Measurements from ENCODE around the gene GOLGA6L9. TPM values are rescaled to one million over a fixed set of nuclear protein-coding genes. Genes with fewer than 3 reads are reported as not detected.
"Not testable (repeated sequence)": the region's sequence is repeated elsewhere in the genome, so short reads cannot be mapped to it uniquely, and the experiment has no call there.

The GOLGA6L9 gene
- polyA plus RNA-seq, 3 donors: 0.28 TPM; not detected in 2

DNA sequence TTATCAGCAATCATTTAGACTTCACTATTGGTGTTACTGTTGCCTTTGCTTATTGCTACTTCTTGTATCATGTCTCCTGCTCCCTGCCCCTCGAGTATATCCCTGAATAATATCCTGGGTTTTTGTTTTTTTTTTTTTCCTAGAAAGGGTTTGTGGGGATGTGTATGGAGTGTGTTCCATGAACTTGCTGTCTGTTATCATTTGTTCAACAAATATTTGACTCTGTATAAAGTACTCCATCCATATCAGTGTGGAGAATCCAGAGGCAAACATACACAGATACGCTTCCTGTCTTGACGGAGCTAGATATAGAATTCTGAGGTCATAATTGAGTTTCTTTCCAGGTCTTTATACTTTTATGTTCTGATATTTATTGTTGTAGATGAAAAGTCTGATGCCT, 31.8 kb upstream of the GOLGA6L9 start:
- intact Hi-C loops (cut with micrococcal nuclease): no loop called here
- DNase-seq: no peak
- TF ChIP-seq CTCF (IDR thresholded peaks at IDR 0.05): no peak
- Histone ChIP-seq H3K27me3 (ENCODE audit: control insufficient read depth in 2 of 2, insufficient read depth in 2 of 2, low read length in 2 of 2) (no peaks in the 10 kb centered on the region), H3K9ac (ENCODE audit: insufficient read depth, low read length, poor library complexity, severe bottlenecking) (no peak overlapping the region), H3K79me2 (ENCODE audit: insufficient read depth, low read length) (no peaks in the 10 kb centered on the region), H3K9me3 (replicated peaks in 1 of 2; ENCODE audit: control insufficient read depth in 1 of 2, insufficient read depth in 1 of 2, low read length in 2 of 2) (no peaks in the 10 kb centered on the region), H3K4me1 (ENCODE audit: control insufficient read depth in 1 of 2, insufficient read depth in 2 of 2, low read length in 2 of 2) (no peaks in the 10 kb centered on the region), H3K36me3 (replicated peaks in 1 of 2; ENCODE audit: control insufficient read depth in 1 of 2, insufficient read depth in 2 of 2, low read length in 2 of 2) (no peaks in the 10 kb centered on the region), H2AFZ (ENCODE audit: insufficient read depth, low read depth, low read length, poor library complexity, severe bottlenecking) (no peak overlapping the region), H3K4me2 (replicated peaks; ENCODE audit: extremely low read depth, low read length, poor library complexity, severe bottlenecking) (no peak overlapping the region), H3K4me3 (replicated peaks in 1 of 3; ENCODE audit: low read depth in 2 of 3, low read length in 3 of 3) (no peak overlapping the region), H3K27ac (ENCODE audit: low read depth in 1 of 2, low read length in 2 of 2) (no peak overlapping the region), H4K20me1 (ENCODE audit: insufficient read depth, low read length) (no peaks in the 10 kb centered on the region)
- H3K36me3 Mint-ChIP-seq: no peaks in the 10 kb centered on the region
- H3K27me3 Mint-ChIP-seq (ENCODE audit: low read depth in 3 of 3): peaks cover 0 to 3% (median 2%) of the 10 kb centered on the region in 3 donors
- no peak overlapping the region for H3K27ac Mint-ChIP-seq
- no CpG with 5 or more reads among the region's 3 CpGs for WGBS (ENCODE audit: insufficient coverage)
- H3K9me3 Mint-ChIP-seq: peaks cover 0 to 3% (median 0%) of the 10 kb centered on the region in 7 donors
- H3K4me1 Mint-ChIP-seq: peaks cover 3% of the 10 kb centered on the region
- no peak overlapping the region for H3K4me3 Mint-ChIP-seq

GRCh38 chr15:82398785-82399184, 30.8 kb upstream of the GOLGA6L9 start:
- Histone ChIP-seq H3K9me3 (replicated peaks in 1 of 2; ENCODE audit: control insufficient read depth in 1 of 2, insufficient read depth in 1 of 2, low read length in 2 of 2) (no peaks in the 10 kb centered on the region), H3K4me2 (replicated peaks; ENCODE audit: extremely low read depth, low read length, poor library complexity, severe bottlenecking) (no peak overlapping the region), H2AFZ (ENCODE audit: insufficient read depth, low read depth, low read length, poor library complexity, severe bottlenecking) (no peak overlapping the region), H4K20me1 (ENCODE audit: insufficient read depth, low read length) (no peaks in the 10 kb centered on the region), H3K4me1 (ENCODE audit: control insufficient read depth in 1 of 2, insufficient read depth in 2 of 2, low read length in 2 of 2) (no peaks in the 10 kb centered on the region), H3K27ac (ENCODE audit: low read depth in 1 of 2, low read length in 2 of 2) (no peak overlapping the region), H3K79me2 (ENCODE audit: insufficient read depth, low read length) (no peaks in the 10 kb centered on the region), H3K36me3 (replicated peaks in 1 of 2; ENCODE audit: control insufficient read depth in 1 of 2, insufficient read depth in 2 of 2, low read length in 2 of 2) (no peaks in the 10 kb centered on the region), H3K4me3 (replicated peaks in 1 of 3; ENCODE audit: low read depth in 2 of 3, low read length in 3 of 3) (no peak overlapping the region), H3K27me3 (ENCODE audit: control insufficient read depth in 2 of 2, insufficient read depth in 2 of 2, low read length in 2 of 2) (no peaks in the 10 kb centered on the region), H3K9ac (ENCODE audit: insufficient read depth, low read length, poor library complexity, severe bottlenecking) (no peak overlapping the region)
- peaks cover 3% of the 10 kb centered on the region for H3K4me1 Mint-ChIP-seq
- no peaks in the 10 kb centered on the region for H3K36me3 Mint-ChIP-seq
- no peak overlapping the region for H3K27ac Mint-ChIP-seq
- intact Hi-C loops (cut with micrococcal nuclease): no loop called here
- H3K4me3 Mint-ChIP-seq: no peak overlapping the region
- WGBS (ENCODE audit: insufficient coverage): no CpG with 5 or more reads among the region's 1 CpG
- no peak for DNase-seq
- peaks cover 0 to 3% (median 0%) of the 10 kb centered on the region in 7 donors for H3K9me3 Mint-ChIP-seq
- no peak for TF ChIP-seq CTCF (IDR thresholded peaks at IDR 0.05)
- H3K27me3 Mint-ChIP-seq (ENCODE audit: low read depth in 3 of 3): peaks cover 0 to 3% (median 0%) of the 10 kb centered on the region in 3 donors

- H2AFZ ChIP-seq (ENCODE audit: insufficient read depth, low read depth, low read length, poor library complexity, severe bottlenecking); H3K4me3 Mint-ChIP-seq; H3K4me3 ChIP-seq (replicated peaks in 1 of 3; ENCODE audit: low read depth in 2 of 3, low read length in 3 of 3); intact Hi-C loops (cut with micrococcal nuclease); H4K20me1 ChIP-seq (ENCODE audit: insufficient read depth, low read length); H3K4me1 ChIP-seq (ENCODE audit: control insufficient read depth in 1 of 2, insufficient read depth in 2 of 2, low read length in 2 of 2); H3K27me3 ChIP-seq (ENCODE audit: control insufficient read depth in 2 of 2, insufficient read depth in 2 of 2, low read length in 2 of 2); H3K36me3 Mint-ChIP-seq; H3K79me2 ChIP-seq (ENCODE audit: insufficient read depth, low read length); DNase-seq; H3K36me3 ChIP-seq (replicated peaks in 1 of 2; ENCODE audit: control insufficient read depth in 1 of 2, insufficient read depth in 2 of 2, low read length in 2 of 2); H3K9me3 ChIP-seq (replicated peaks in 1 of 2; ENCODE audit: control insufficient read depth in 1 of 2, insufficient read depth in 1 of 2, low read length in 2 of 2); H3K27me3 Mint-ChIP-seq (ENCODE audit: low read depth in 3 of 3); H3K4me1 Mint-ChIP-seq; H3K27ac ChIP-seq (ENCODE audit: low read depth in 1 of 2, low read length in 2 of 2); H3K9ac ChIP-seq (ENCODE audit: insufficient read depth, low read length, poor library complexity, severe bottlenecking); H3K9me3 Mint-ChIP-seq; H3K27ac Mint-ChIP-seq; H3K4me2 ChIP-seq (replicated peaks; ENCODE audit: extremely low read depth, low read length, poor library complexity, severe bottlenecking): not testable (repeated sequence)
- no CpG with 5 or more reads among the region's 5 CpGs for WGBS (ENCODE audit: insufficient coverage)
Observed at GRCh38 chr15:82399366-82400103, 30.1 kb upstream of the GOLGA6L9 start.

Measured in CD14-positive monocyte (primary cell).